ENCODE data around the gene INHBC.
"Not testable (repeated sequence)": the region's sequence is repeated elsewhere in the genome, so short reads cannot be mapped to it uniquely, and the experiment has no call there.

INHBC gene

DNA sequence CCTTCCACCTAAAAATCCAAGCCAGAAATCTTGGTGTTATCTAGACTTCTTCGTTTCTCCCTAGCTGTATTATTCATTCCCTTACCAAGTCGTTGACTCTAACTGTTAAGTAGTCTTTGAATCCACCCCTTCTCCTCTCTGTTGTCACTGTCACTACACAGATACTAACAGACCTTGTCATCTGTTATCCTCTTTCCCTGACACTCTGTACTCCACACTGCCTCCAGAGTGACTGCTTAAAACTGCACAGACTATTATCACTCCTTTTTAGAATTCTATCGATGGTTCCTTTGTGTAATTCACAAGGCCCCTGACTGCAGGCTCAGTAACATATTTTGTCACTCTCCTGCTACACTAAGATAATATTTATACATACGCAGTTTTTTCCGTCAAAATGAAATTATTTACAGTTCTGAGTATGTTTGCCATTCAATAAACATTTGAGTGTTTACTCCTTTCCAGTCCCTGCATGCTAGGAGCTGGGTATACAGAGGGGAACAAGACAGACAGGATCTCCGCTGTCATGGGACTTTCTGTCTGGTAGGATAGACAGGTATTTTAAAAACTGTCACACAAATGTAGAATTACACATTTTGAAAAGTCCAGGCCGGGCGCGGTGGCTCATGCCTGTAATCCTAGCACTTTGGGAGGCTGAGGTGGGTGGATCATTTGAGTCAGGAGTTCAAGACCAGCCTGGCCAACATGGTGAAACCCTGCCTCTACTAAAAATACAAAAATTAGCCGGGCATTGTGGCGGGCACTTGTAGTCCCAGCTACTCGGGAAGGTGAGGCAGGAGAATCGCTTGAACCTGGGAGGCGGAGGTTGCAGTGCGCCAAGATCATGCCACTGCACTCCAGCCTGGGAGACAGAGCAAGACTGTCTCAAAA is 57.1 kb downstream of the INHBC start:
- H3K4me3 ChIP-seq (ENCODE audit: insufficient read depth, low read length, poor library complexity, severe bottlenecking), result no peak overlapping the region
- H3K36me3 ChIP-seq (ENCODE audit: low read length), result peaks cover 16% of the 10 kb centered on the region
- H3K79me2 ChIP-seq (ENCODE audit: insufficient read depth, low read length), result peaks cover 30% of the 10 kb centered on the region
- no peak overlapping the region for H3K4me2 ChIP-seq (ENCODE audit: low read depth, low read length, poor library complexity, severe bottlenecking)
- no peak overlapping the region for H3K27ac ChIP-seq (ENCODE audit: low read depth, low read length)
- no peak overlapping the region for H3K9ac ChIP-seq (ENCODE audit: low read length)
- no peaks in the 10 kb centered on the region for H3K9me2 ChIP-seq (replicated peaks; ENCODE audit: insufficient read depth, low read length)
- H3F3A ChIP-seq (ENCODE audit: insufficient read depth), result 0 out of 2 replicates have a peak, but pooled peaks cover 5% of the 10 kb centered on the region
- H2AFZ ChIP-seq (ENCODE audit: low read depth, low read length, severe bottlenecking), result no peak overlapping the region
- no peaks in the 10 kb centered on the region for H3K9me3 ChIP-seq (ENCODE audit: insufficient read depth, low read length)
- H4K20me1 ChIP-seq (ENCODE audit: low read depth, low read length), result no peaks in the 10 kb centered on the region
- TF ChIP-seq, protein P1, sequence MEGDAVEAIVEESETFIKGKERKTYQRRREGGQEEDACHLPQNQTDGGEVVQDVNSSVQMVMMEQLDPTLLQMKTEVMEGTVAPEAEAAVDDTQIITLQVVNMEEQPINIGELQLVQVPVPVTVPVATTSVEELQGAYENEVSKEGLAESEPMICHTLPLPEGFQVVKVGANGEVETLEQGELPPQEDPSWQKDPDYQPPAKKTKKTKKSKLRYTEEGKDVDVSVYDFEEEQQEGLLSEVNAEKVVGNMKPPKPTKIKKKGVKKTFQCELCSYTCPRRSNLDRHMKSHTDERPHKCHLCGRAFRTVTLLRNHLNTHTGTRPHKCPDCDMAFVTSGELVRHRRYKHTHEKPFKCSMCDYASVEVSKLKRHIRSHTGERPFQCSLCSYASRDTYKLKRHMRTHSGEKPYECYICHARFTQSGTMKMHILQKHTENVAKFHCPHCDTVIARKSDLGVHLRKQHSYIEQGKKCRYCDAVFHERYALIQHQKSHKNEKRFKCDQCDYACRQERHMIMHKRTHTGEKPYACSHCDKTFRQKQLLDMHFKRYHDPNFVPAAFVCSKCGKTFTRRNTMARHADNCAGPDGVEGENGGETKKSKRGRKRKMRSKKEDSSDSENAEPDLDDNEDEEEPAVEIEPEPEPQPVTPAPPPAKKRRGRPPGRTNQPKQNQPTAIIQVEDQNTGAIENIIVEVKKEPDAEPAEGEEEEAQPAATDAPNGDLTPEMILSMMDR (IDR thresholded peaks at IDR 0.05; ENCODE audit: insufficient read depth, low read length, poor library complexity, severe bottlenecking), result peak; percentile 12
- no peak for TF ChIP-seq EZH2phosphoT487 (conservative IDR thresholded peaks at IDR 0.05; ENCODE audit: low read length)
- H3K27me3 ChIP-seq (ENCODE audit: low read length), result no peaks in the 10 kb centered on the region

DNA sequence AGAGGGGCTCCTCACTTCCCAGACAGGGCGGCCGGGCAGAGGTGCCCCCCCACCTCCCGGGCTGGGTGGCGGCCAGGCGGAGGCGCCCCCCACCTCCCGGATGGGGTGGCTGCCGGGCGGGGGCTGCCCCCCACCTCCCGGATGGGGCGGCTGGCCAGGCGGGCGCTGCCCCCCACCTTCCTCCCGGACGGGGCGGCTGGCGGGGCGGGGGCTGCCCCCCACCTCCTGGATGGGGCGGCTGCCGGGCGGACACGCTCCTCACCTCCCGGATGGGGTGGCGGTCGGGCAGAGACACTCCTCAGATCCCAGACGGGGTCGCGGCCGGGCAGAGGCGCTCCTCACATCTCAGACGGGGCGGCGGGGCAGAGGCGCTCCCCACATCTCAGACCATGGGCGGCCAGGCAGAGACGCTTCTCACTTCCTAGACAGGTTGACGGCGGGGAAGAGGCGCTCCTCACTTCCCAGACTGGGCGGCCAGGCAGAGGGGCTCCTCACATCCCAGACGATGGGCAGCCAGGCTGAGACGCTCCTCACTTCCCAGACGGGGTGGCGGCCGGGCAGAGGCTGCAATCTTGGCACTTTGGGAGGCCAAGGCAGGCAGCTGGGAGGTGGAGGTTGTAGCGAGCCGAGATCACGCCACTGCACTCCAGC is 60.6 kb downstream of the INHBC start:
- not testable (repeated sequence) for H3K9me3 ChIP-seq (ENCODE audit: insufficient read depth, low read length); H3K27me3 ChIP-seq (ENCODE audit: low read length); H3F3A ChIP-seq (ENCODE audit: insufficient read depth); H3K4me3 ChIP-seq (ENCODE audit: insufficient read depth, low read length, poor library complexity, severe bottlenecking); H3K79me2 ChIP-seq (ENCODE audit: insufficient read depth, low read length); H3K9me2 ChIP-seq (replicated peaks; ENCODE audit: insufficient read depth, low read length); H2AFZ ChIP-seq (ENCODE audit: low read depth, low read length, severe bottlenecking); H3K27ac ChIP-seq (ENCODE audit: low read depth, low read length); H3K4me2 ChIP-seq (ENCODE audit: low read depth, low read length, poor library complexity, severe bottlenecking); H3K9ac ChIP-seq (ENCODE audit: low read length); H4K20me1 ChIP-seq (ENCODE audit: low read depth, low read length)
- peaks cover 26% of the 10 kb centered on the region for H3K36me3 ChIP-seq (ENCODE audit: low read length)

DNA sequence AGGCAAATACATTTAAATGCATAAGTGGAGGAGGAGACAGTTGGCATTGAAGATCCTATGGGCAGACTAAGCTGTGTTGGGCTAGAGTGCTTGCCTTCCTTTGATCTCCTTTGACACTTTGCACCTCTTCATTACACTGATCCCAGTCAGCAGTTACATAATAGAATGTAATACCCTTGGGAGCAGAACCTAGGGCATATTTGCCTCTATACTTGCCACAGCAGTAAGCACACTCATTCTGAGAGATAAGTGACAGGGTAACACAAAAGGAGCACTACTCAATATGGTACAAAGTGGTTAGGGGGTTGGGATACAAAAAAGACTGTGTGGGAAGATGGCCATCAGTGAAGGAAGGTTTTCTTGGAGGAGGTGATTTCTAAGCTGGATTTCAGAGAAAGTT is 62.2 kb downstream of the INHBC start:
- peaks cover 30% of the 10 kb centered on the region for H3K36me3 ChIP-seq (ENCODE audit: low read length)
- no peaks in the 10 kb centered on the region for H3K9me2 ChIP-seq (replicated peaks; ENCODE audit: insufficient read depth, low read length)
- H3K4me3 ChIP-seq (ENCODE audit: insufficient read depth, low read length, poor library complexity, severe bottlenecking), result no peak overlapping the region
- H3F3A ChIP-seq (ENCODE audit: insufficient read depth), result 0 out of 2 replicates have a peak, but pooled peaks cover 5% of the 10 kb centered on the region
- no peaks in the 10 kb centered on the region for H3K79me2 ChIP-seq (ENCODE audit: insufficient read depth, low read length)
- H4K20me1 ChIP-seq (ENCODE audit: low read depth, low read length), result no peaks in the 10 kb centered on the region
- no peak for TF ChIP-seq EZH2phosphoT487 (conservative IDR thresholded peaks at IDR 0.05; ENCODE audit: low read length)
- TF ChIP-seq, protein P1 (IDR thresholded peaks at IDR 0.05; ENCODE audit: insufficient read depth, low read length, poor library complexity, severe bottlenecking), result no peak
- H3K27ac ChIP-seq (ENCODE audit: low read depth, low read length), result no peak overlapping the region
- H3K9ac ChIP-seq (ENCODE audit: low read length), result no peak overlapping the region
- no peaks in the 10 kb centered on the region for H3K27me3 ChIP-seq (ENCODE audit: low read length)
- no peak overlapping the region for H3K4me2 ChIP-seq (ENCODE audit: low read depth, low read length, poor library complexity, severe bottlenecking)
- H3K9me3 ChIP-seq (ENCODE audit: insufficient read depth, low read length), result no peaks in the 10 kb centered on the region
- H2AFZ ChIP-seq (ENCODE audit: low read depth, low read length, severe bottlenecking), result no peak overlapping the region

Data from SU-DHL-6 (cell line).